Measurements from ENCODE around the gene LYG2.

DNA sequence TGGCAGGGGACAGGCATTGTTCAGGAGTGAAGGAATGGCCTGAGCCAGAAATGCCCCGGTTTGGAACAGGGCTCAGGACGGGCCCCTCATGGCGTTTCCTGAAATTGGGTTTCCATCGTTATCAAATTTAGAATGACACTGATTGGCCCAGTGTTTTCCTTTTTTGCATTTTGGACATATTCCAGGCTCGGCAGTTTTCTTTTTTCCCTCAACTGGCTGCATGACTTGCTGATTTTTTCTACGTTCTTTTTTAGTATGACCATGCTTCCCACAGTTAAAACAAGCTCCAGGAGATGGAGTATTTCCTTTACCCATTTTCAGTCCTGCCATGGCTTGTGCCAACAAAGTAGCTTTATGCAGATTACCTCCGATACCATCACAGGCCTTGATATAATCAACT is 20.4 kb upstream of the LYG2 start:
- TF ChIP-seq, protein P1, sequence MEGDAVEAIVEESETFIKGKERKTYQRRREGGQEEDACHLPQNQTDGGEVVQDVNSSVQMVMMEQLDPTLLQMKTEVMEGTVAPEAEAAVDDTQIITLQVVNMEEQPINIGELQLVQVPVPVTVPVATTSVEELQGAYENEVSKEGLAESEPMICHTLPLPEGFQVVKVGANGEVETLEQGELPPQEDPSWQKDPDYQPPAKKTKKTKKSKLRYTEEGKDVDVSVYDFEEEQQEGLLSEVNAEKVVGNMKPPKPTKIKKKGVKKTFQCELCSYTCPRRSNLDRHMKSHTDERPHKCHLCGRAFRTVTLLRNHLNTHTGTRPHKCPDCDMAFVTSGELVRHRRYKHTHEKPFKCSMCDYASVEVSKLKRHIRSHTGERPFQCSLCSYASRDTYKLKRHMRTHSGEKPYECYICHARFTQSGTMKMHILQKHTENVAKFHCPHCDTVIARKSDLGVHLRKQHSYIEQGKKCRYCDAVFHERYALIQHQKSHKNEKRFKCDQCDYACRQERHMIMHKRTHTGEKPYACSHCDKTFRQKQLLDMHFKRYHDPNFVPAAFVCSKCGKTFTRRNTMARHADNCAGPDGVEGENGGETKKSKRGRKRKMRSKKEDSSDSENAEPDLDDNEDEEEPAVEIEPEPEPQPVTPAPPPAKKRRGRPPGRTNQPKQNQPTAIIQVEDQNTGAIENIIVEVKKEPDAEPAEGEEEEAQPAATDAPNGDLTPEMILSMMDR (IDR thresholded peaks at IDR 0.05; ENCODE audit: poor library complexity), result no peak
- no peak for TF ChIP-seq EZH2 (IDR thresholded peaks at IDR 0.05; ENCODE audit: borderline replicate concordance)
- TF ChIP-seq EZH2phosphoT487 (IDR thresholded peaks at IDR 0.05; ENCODE audit: low read depth, severe bottlenecking, unreplicated experiment), result no peak

Data from hepatocyte (in vitro differentiated cells).